ENCODE measurements around the gene EEF1AKMT1. TPM values are rescaled to one million over a fixed set of nuclear protein-coding genes. Genes with fewer than 3 reads are reported as not detected.

The EEF1AKMT1 gene
- total RNA-seq: 10 to 100 TPM in 3 of 4 donors, 1 to 10 TPM in 1; 7.4 to 20.0 (median 13.4) TPM

GRCh38 chr13:20773194-20774080 lies at the start of gene EEF1AKMT1:
EEF1AKMT1 (minus strand) TSS chr13:20773961; CDS start chr13:20757598, 16,363 bp downstream.
- peak; percentile 96 for ATAC-seq (ENCODE audit: low FRiP score)
- DNase-seq (ENCODE audit: low spot score): peak; percentile 86
- TF ChIP-seq CTCF (IDR thresholded peaks at IDR 0.05): no peak

- TF ChIP-seq CTCF (IDR thresholded peaks at IDR 0.05): no peak
- ATAC-seq (ENCODE audit: low FRiP score) (no peak), DNase-seq (ENCODE audit: low spot score) (no peak)
These were observed 49.3 kb upstream of the EEF1AKMT1 start for GRCh38 chr13:20823071-20823470.

GRCh38 chr13:20822406-20822805 lies 48.6 kb upstream of the EEF1AKMT1 start:
- TF ChIP-seq CTCF (IDR thresholded peaks at IDR 0.05): no peak
- no peak for DNase-seq (ENCODE audit: low spot score)
- ATAC-seq (ENCODE audit: low FRiP score): no peak

GRCh38 chr13:20819715-20820114 lies 46.0 kb upstream of the EEF1AKMT1 start:
- DNase-seq (ENCODE audit: low spot score) (no peak), ATAC-seq (ENCODE audit: low FRiP score) (no peak)
- no peak for TF ChIP-seq CTCF (IDR thresholded peaks at IDR 0.05)

GRCh38 chr13:20815464-20815863 lies 41.7 kb upstream of the EEF1AKMT1 start:
- no peak for ATAC-seq (ENCODE audit: low FRiP score)
- TF ChIP-seq CTCF (IDR thresholded peaks at IDR 0.05): no peak

GRCh38 chr13:20814224-20814910 lies 40.6 kb upstream of the EEF1AKMT1 start:
- ATAC-seq (ENCODE audit: low FRiP score) (peak; percentile 90), DNase-seq (ENCODE audit: low spot score) (peak; percentile 50)
- TF ChIP-seq CTCF (IDR thresholded peaks at IDR 0.05): no peak

More at GRCh38 chr13:20815464-20815863, 41.7 kb upstream of the EEF1AKMT1 start:
- DNase-seq (ENCODE audit: low spot score): no peak
